ENCODE measurements around the gene CD1E.

- TF ChIP-seq POLR2A (IDR thresholded peaks at IDR 0.05) (no peak), CTCF (IDR thresholded peaks at IDR 0.05) (no peak)
Measured at GRCh38 chr1:158324395-158324794, 29.3 kb upstream of the CD1E start.

All from thyroid gland (tissue), 4 donors.